Hematopoietic multipotent progenitor cell treated with erythropoietin and hydrocortisone succinate and interleukin-3 and kit ligand, for 8 days (in vitro differentiated cells): ENCODE results near the gene NFIB.

Source experiments
- DNase-seq: peaks from one replicate; pipeline ENCODE4 v3.0.0-alpha.2; 2015

The NFIB gene

GRCh38 chr9:14236591-14236990 lies 77.3 kb downstream of the NFIB start:
- DNase-seq, result no peak

- DNase-seq, result no peak
Observed at GRCh38 chr9:14232111-14232510, 81.8 kb downstream of the NFIB start.

- no peak for DNase-seq
Observed at GRCh38 chr9:14231196-14231990, 82.5 kb downstream of the NFIB start.

- DNase-seq, result no peak
Observed at GRCh38 chr9:14228602-14229001, 85.3 kb downstream of the NFIB start.

GRCh38 chr9:14226855-14227532 lies 86.9 kb downstream of the NFIB start:
- no peak for DNase-seq

- DNase-seq, result no peak
Observed at GRCh38 chr9:14223081-14223480, 90.9 kb downstream of the NFIB start.

GRCh38 chr9:14222149-14222835 lies 91.6 kb downstream of the NFIB start:
- no peak for DNase-seq

- DNase-seq, result no peak
Observed at GRCh38 chr9:14221558-14221957, 92.4 kb downstream of the NFIB start.

- DNase-seq, result no peak
Observed at GRCh38 chr9:14221119-14221518, 92.8 kb downstream of the NFIB start.

GRCh38 chr9:14220256-14220655 lies 93.7 kb downstream of the NFIB start:
- DNase-seq, result no peak

- DNase-seq, result no peak
Observed at GRCh38 chr9:14219850-14220249, 94.1 kb downstream of the NFIB start.

- DNase-seq, result no peak
Observed at GRCh38 chr9:14218253-14218652, 95.7 kb downstream of the NFIB start.

GRCh38 chr9:14216612-14217194 lies 97.2 kb downstream of the NFIB start:
- no peak for DNase-seq

- no peak for DNase-seq
Observed at GRCh38 chr9:14215614-14216013, 98.3 kb downstream of the NFIB start.

- DNase-seq, result no peak
Observed at GRCh38 chr9:14214693-14215092, 99.2 kb downstream of the NFIB start.

GRCh38 chr9:14214065-14214684 lies 99.8 kb downstream of the NFIB start:
- DNase-seq, result peak; percentile 36

- no peak for DNase-seq
Observed at GRCh38 chr9:14213504-14213903, 100.4 kb downstream of the NFIB start.

- DNase-seq, result no peak
Observed at GRCh38 chr9:14212697-14213420, 101.1 kb downstream of the NFIB start.

- DNase-seq, result no peak
Observed at GRCh38 chr9:14212077-14212476, 101.9 kb downstream of the NFIB start.

GRCh38 chr9:14211564-14211963 lies 102.4 kb downstream of the NFIB start:
- DNase-seq, result no peak

GRCh38 chr9:14210428-14210827 lies 103.5 kb downstream of the NFIB start:
- no peak for DNase-seq
